Amniotic stem cell (primary cell): ENCODE data around the gene PRORP.
"Not testable (repeated sequence)": the region's sequence is repeated elsewhere in the genome, so short reads cannot be mapped to it uniquely, and the experiment has no call there.

Source experiments
- DNase-seq: peaks from one replicate; lab custom pipeline; 2025; lab: John Stamatoyannopoulos, UW

The PRORP gene

GRCh38 chr14:35138585-35138984, 16.2 kb downstream of the PRORP start:
- DNase-seq, result no peak

GRCh38 chr14:35140718-35141581, 18.6 kb downstream of the PRORP start:
- DNase-seq, result no peak

- DNase-seq, result no peak
These were observed 21.7 kb downstream of the PRORP start for GRCh38 chr14:35144029-35144428.

- DNase-seq, result no peak
These were observed 24.4 kb downstream of the PRORP start for GRCh38 chr14:35146711-35147149.

GRCh38 chr14:35147186-35147585, 24.8 kb downstream of the PRORP start:
- no peak for DNase-seq

- DNase-seq, result no peak
These were observed 25.4 kb downstream of the PRORP start for GRCh38 chr14:35147711-35148110.

- DNase-seq, result no peak
These were observed 26.9 kb downstream of the PRORP start for GRCh38 chr14:35149239-35149638.

- not testable (repeated sequence) for DNase-seq
These were observed 30.2 kb downstream of the PRORP start for GRCh38 chr14:35152531-35152930.

GRCh38 chr14:35154016-35154415, 31.7 kb downstream of the PRORP start:
- no peak for DNase-seq

- no peak for DNase-seq
These were observed 33.6 kb downstream of the PRORP start for GRCh38 chr14:35155962-35156361.

GRCh38 chr14:35158491-35158890, 36.1 kb downstream of the PRORP start:
- no peak for DNase-seq

GRCh38 chr14:35158951-35159653, 36.8 kb downstream of the PRORP start:
- no peak for DNase-seq

- DNase-seq, result peak; percentile 68
These were observed 37.5 kb downstream of the PRORP start for GRCh38 chr14:35159742-35160409.

GRCh38 chr14:35161231-35161630, 38.9 kb downstream of the PRORP start:
- no peak for DNase-seq

GRCh38 chr14:35163384-35163783, 41.0 kb downstream of the PRORP start:
- DNase-seq, result no peak

GRCh38 chr14:35164849-35165248, 42.5 kb downstream of the PRORP start:
- no peak for DNase-seq

GRCh38 chr14:35167496-35167895, 45.1 kb downstream of the PRORP start:
- no peak for DNase-seq
